Activated effector memory CD4-positive, alpha-beta T cell treated with Interleukin-2 at 50 U/mL for 16 hours (primary cell): ENCODE measurements around the gene HCK.

Experiments used
- DNase-seq: peaks from one replicate; pipeline ENCODE4 v3.0.0-alpha.2; 2020

HCK gene

GRCh38 chr20:32063695-32064094 lies 11.7 kb downstream of the HCK start:
- no peak for DNase-seq

DNA sequence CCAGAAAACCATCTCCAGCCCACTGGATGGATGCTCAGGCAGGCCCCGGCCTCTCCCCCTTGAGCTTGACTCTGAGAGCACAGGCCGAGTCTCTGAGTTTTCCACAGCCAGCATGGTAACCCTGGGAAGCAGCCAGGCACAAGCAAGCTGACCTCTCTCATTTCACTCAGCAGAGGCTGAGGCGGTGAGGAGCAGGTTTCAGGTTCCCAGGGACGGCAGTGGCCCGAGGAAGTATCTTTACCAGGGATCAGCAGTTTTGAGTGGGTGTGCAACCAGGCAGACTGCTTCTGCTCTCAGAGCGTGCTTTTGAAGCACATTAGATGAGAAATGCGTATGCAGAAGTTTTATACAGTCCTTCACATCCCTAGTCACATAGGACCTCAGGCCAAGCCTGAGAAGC lies 12.6 kb downstream of the HCK start:
- DNase-seq = no peak

DNA sequence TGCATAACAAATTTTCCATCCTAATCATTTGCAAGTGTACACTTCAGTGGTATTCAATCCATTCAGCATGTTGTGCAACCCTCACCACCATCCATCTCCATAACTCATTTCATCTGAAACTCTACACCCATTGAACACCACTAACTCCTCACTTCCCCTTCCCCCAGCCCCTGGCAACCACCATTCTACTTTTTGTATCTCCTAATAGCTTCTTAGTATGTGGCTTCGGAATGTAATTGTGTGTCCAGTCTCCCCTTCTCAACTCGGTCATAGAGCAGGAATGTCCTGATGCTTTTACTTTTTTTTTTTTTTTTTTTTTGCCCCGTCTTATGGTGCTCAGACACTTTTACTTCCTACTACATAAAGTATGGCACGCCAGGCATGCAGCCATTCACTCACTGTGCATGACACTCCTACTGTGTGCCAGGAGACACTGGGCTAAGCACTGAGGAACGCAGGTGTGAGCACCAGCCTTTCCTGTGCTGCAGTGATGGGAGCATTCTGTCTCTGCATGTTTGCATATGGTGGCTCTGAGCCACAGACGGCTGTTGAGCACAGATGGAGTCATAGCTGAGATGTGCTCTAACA lies 15.3 kb downstream of the HCK start:
- no peak for DNase-seq

DNA sequence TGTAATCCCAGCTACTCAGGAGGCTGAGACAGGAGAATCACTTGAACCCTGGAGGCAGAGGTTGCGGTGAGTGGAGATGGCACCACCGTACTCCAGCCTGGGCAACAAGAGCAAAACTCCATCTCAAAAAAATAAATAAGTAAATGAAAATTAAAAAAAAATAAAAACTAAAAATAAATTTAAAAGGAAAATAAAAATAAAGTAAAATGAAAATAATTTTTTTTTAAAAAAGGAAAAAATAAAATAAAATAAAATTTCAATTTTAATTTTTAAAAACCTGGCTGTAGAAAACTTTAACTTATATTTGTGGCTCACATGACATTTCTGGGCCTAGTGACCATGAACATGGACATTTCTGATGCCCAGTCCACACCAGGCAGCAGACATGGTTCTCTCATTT lies 16.1 kb downstream of the HCK start:
- no peak for DNase-seq

DNA sequence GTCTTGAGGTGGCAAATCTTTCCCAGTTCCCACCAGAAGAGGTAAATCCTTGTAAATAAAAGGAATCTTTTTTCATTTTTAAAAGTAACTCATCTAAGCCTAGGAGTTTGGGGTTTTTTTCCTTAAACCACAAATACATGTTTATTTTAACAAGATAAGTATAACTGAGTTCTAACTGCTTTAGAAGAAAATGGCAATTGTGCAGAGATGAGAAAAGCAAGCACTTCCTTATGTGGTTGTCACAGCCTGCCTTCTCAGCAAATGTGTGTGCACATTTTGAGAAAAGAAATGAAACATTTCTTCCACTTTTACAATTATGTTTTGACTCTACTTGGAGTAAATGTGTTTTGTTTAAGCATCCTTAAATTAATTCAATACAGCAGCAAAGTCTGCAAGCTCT lies 17.7 kb downstream of the HCK start:
- DNase-seq = no peak

- DNase-seq = no peak
These were observed 18.2 kb downstream of the HCK start for GRCh38 chr20:32070282-32070681.

- DNase-seq = no peak
These were observed 18.7 kb downstream of the HCK start for GRCh38 chr20:32070690-32071213.

- no peak for DNase-seq
These were observed 19.5 kb downstream of the HCK start for GRCh38 chr20:32071395-32072167.

DNA sequence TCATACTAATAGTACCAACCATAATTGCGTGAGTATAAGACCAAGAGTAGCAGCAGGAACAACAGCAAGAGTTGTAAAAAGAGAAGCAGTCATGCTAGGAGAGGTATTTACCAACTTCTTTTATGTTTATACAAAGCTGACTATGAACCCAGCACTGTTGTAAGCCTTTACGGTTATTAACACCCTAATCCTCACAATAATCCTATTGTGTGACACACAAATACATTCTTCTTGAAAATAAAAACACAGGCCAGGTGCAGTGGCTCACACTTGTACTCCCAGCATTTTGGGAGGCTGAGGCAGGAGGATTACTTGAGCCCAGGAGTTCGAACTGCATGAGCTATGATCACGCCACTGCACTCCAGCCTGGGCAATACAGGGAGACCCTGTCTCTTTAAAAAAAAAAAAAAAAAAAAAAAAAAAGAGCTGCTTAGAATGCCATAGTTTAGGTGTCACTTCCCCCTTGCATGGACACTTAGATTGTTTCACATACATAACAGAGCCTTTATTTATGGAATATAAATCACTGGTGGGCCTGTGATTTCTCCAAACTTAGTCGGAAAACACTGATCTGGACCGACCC lies 20.2 kb downstream of the HCK start:
- no peak for DNase-seq

DNA sequence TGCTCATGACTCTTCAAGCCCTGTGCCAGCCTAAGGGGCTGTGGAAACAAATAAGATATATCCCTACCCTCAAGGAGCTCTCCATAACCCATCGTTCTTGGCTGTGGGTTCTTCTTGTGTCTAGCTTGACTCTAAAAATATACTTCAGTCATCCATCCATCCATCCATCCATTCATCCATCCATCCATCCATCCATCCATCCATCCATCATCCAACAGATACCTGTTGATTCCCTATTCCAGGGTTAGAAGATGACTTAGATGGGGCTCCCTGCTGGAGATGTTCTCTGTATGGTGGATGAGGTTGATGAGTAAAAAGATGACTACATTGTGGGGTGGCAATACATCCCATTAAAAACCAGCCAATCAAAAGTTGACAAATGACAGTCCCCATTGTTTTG lies 23.5 kb downstream of the HCK start:
- DNase-seq = no peak

- no peak for DNase-seq
These were observed 25.1 kb downstream of the HCK start for GRCh38 chr20:32077190-32077589.

DNA sequence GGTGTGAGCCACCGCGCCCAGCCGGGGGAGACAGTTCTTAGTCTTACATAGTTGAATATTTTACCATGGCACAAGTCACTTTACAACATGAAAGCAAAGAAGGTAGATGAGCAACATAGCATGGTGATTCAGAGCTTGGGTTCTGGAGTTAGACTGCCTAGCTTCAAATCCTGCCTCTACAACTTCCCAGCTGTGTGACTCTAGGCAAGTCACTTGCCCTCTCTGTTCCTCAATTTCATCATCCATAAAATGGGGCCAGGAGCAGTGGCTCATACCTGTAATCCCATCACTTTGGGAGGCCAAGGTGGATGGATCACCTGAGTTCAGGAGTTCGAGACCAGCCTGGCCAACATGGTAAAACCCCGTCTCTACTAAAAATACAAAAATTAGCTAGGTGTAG lies 26.3 kb downstream of the HCK start:
- DNase-seq = no peak

DNA sequence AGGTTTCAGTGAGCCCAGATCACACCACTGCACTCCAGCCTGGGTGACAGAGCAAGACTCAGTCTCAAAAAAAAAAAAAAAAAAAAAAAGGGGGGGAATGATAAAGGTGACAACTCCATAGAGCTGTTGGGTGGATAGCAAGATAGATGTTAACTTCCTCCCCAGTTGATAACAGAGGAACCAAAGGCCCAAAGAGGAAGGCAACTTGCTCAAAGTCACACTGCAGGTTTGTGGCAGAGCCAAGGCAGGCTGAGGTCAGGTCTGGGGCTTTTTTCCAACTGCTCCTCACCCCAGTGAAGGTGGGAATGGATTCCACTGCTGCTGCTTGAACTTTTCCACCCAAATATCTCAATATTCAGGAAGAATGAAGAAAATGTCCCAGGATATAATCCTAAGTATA lies 26.7 kb downstream of the HCK start:
- no peak for DNase-seq

DNA sequence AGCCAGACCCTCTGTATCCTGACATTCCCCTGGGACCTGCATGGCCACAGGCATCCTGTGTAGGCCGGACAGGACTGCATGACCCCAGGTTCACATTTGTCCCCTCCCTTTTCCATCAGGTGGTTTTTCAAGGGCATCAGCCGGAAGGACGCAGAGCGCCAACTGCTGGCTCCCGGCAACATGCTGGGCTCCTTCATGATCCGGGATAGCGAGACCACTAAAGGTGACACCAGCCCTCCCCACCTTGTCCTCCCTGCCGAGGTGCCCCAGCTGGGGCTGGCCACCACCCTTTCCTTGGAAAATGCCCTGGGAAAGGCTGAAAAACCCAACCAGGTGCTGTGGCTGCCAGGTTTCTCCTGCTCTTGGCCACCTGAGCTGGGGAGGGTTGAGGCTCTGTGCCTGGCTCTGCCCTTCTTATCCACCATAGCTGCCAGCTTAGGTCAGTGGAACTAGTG lies 27.6 kb downstream of the HCK start:
- DNase-seq = no peak

DNA sequence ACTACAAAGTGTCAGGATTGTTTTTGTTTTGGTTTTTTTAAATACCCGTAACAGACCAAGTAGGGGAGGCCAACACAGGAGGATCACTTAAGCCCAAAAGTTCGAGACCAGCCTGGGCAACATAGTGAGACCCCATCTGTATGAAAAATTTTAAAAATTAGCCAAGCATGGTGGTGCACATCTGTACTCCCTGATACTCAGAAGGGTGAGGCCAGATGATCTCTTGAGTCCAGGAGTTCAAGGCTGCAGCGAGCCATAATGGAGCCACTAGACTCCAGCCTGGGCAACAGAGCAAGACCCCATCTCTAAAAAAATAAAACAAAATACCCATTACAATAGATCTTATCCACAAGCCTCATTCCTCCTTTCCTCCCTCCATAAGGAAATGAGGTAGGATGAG lies 28.7 kb downstream of the HCK start:
- DNase-seq = no peak

DNA sequence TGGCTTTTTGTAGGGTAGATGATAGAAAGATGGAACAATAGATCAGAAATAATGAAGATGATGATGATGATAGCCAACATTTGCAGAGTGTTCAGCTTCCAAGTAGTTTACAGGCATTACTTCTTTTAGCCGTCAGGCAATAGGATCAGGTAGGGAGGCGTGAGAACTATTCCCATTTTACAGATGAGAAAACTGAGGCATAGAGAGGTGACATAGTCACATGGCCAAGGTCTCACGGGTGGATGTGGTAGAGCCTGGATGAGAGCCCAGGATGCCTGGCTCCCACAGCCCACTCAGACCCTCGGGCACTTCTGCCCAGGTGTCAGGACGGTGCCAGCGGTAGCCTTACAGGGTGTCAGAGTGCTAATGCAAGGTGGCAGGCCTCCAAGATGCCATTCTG lies 31.4 kb downstream of the HCK start:
- DNase-seq = no peak

GRCh38 chr20:32087070-32087469 lies 35.0 kb downstream of the HCK start:
- DNase-seq = no peak

DNA sequence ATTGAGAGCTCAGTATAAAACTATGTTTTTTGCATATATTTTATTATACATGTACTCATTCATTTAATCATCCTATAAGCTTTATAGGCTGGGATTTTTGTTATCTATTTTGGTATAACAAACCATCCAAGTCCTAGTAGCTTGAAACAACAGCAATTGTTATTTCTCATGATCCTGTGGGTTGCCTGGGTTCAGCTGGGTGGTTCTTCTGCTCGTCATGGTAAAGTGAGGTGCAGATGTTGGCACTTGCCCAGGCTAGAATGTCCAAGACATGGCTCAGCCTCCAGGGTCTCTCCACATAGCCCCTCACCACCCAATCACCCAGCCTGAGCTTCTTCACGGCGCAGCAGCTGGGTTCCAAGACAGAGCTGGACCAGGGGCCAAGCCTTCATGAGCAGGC lies 36.7 kb downstream of the HCK start:
- no peak for DNase-seq

DNA sequence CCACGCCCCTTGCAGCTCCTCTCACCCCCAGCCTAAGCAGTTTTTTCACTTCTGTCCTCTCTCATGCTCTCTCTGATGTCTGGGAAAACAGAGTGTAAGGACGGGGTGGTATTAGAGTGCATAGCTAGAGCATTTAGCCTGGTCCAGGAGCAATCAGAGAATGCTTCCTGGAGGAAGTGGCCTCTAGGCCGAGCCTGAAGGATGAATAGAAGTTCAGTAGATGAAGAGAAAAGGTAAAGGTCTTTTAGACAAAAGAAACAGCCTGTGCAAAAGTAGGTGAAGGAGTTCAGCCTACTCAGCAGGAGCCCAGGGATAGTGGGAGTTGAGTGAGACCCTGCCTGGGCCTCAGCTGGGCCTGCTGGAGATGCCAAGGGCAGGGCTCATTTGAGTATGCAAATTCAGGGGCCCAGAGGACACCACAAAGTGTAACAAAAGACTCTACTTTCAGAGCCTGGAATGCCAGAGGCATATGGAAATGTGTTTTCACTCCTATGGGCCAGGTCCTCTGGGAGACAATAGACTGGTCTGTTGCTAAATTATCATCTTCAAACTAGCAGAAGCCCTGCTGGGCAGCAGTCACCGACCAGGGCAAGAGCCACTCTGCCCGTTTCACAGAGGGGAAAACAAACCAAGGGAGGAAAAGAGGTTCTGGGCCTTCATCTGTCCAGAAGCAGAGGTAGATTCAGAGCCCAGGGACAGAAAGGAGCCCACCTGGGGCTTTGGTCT lies 37.8 kb downstream of the HCK start:
- DNase-seq = no peak

DNA sequence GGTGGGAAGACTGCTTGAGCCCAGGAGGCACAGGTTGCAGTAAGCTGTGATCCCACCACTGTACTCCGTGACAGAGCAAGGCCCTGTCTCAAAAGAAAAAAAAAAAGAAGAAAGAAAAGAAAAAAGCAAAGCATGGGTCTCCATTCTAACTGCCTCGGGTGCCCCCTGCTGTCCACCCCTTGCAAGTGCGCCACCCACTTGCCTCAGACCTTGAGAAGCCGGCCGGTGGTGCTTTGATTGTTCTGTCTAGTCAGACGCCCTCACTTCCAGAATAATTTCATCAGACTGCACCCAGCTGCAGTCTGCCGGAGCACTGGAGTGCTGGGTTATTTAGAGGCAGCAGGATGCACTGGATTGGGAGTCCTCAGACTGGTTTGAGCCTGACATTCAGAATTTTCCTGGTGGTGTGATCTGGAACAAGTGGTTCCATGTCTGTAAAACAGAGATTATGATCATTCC lies 39.9 kb downstream of the HCK start:
- DNase-seq = peak; percentile 55

- no peak for DNase-seq
These were observed 46.7 kb downstream of the HCK start for GRCh38 chr20:32098786-32099185.

- DNase-seq = no peak
These were observed 56.9 kb downstream of the HCK start for GRCh38 chr20:32108814-32109391.
